Measurements from ENCODE around the gene PARM1. TPM values are rescaled to one million over a fixed set of nuclear protein-coding genes. Genes with fewer than 3 reads are reported as not detected.

Gene PARM1, protein sequence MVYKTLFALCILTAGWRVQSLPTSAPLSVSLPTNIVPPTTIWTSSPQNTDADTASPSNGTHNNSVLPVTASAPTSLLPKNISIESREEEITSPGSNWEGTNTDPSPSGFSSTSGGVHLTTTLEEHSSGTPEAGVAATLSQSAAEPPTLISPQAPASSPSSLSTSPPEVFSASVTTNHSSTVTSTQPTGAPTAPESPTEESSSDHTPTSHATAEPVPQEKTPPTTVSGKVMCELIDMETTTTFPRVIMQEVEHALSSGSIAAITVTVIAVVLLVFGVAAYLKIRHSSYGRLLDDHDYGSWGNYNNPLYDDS
- 8.6 TPM for total RNA-seq

- DNase-seq, result peak; percentile 83
Measured at GRCh38 chr4:74932832-74933561, at the start of gene PARM1. PARM1 (plus strand) TSS chr4:74933116; CDS start chr4:74933328, 212 bp downstream.

GRCh38 chr4:74884266-74884665, 48.6 kb upstream of the PARM1 start:
- DNase-seq, result no peak

DNA sequence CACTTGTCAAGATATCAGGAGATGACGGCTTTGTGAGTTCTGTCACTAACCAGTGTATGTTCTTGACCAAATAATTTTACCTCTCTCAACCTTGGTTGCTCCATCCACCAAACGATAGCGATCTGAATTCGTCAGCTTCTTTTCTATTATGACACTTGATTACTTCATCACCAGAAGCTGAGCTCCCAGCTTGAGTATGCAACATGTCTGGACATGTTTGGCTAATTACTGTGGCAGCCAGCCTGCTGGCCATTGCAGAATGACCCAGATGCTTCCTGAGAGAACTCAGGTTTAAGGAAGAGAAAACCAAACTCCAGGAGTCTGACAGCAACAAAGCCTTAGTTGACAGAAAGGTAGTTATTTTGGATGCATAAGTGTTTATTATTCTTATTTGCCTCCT, 46.4 kb upstream of the PARM1 start:
- no peak for DNase-seq

DNA sequence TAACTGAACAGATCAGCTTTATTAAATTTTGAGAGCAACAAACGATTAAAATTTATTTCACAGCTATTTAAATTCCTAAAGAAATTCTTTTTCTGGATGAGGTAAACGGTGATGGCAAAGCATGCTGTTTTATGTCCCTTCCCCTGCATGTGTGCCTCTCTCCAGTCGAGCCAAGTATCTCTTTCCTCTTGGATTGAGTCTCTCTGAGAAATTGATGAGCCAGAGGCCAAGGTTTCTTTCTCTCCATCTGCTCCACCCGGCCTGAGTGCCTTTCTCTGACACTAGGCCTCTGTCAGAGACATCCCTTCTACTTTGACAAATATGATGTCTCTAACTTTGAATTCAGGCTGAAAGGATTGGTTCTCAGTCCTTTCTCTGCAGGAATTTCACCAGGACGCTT, 42.6 kb upstream of the PARM1 start:
- no peak for DNase-seq

GRCh38 chr4:74891037-74891436, 41.9 kb upstream of the PARM1 start:
- no peak for DNase-seq

DNA sequence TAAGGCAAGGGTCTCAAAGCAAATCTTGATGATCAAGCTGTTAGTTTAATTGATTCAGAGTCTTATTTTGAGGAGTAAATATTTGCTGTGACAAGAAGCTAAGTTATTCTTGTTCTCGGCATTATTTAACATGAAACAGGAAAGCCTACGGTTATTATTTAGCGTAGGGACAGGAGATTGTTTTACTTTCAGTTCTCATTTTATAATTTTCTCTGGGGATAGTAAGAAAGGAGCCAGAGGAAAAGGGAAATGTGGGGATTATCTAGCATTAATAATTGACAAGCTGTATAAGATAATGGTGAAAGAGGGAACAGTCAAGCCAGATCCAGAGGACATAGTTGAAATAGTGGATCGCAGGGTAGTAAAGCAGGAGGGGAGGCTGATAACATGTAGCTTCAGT, 39.7 kb upstream of the PARM1 start:
- no peak for DNase-seq

GRCh38 chr4:74896595-74896994, 36.3 kb upstream of the PARM1 start:
- DNase-seq, result no peak

GRCh38 chr4:74897386-74897785, 35.5 kb upstream of the PARM1 start:
- DNase-seq, result no peak

- no peak for DNase-seq
Measured at GRCh38 chr4:74900862-74901261, 32.1 kb upstream of the PARM1 start.

GRCh38 chr4:74904509-74905065, 28.3 kb upstream of the PARM1 start:
- no peak for DNase-seq

DNA sequence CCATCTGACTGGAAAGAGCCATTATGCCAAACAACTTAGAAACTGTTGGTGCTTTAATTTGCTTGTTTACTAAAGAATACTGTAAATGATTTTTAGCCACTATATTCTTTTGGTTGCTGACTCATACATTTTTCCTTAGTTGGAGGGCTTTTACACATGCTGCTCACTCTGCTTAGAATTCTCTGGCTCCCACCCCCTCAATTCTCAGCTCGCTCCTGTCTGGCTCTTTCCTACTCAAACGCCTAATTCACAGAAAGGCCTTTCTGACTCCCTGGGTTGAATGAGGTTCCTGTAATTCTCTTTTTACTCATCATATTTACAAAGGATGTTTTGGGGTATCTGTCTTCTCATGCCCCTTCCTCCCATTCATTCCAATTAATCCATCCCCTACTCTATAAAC, 26.1 kb upstream of the PARM1 start:
- DNase-seq, result no peak

DNA sequence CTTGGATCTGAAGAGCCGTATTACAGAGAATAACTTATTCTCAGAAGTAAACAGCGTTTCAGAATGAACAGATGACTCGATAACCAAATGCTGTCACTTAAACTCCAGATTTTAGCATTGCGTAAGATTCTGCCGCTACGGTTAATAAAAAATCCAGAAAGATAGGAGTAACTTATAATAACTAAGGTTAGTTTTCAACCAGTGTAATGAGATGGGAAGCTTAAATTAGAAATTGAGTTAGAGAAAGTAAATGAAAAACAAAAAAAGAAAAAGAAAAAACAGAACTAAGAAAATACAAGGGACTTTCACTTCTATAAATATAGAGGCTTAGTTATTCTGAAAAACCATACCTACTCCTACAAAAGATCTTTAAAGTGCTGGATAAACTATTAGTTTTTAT, 13.1 kb upstream of the PARM1 start:
- DNase-seq, result no peak

GRCh38 chr4:74920704-74921103, 12.2 kb upstream of the PARM1 start:
- no peak for DNase-seq

DNA sequence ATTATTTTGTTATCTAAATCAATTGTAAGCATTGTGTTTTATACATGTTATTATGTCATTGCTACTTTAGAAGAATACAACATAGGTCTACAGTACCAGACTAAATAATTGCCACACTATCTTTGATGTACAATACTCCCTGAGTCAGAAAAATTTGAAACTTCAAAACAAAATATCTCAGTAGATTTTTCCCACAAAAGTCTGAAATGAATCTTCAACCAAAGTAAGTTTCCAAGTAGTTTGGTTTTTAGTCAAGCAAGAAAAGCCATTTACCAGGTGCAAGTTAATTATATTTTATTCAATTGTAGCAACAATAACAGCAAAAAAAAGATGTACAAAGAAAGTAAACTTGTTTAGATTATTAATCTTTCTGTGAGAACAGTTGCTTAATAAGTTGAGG, 11.4 kb upstream of the PARM1 start:
- DNase-seq, result no peak

DNA sequence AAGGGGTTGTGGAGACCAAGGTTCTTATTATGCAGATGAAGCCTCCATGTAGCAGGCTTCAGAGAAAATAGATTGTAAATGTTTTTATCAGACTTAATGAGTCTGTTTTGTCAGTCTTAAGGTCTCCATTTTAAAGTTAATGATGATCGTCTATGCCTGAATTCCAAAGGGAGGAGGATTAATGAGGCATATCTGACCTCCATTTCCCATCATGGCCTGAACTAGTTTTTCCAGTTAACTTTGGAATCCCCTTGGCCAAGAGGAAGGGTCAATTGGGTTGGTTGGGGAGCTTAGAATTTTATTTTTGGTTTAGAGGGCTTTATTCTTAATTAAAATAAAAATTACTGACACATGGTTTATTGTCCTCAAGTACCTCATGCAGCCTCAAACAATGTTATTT, 6.9 kb upstream of the PARM1 start:
- DNase-seq, result no peak

- no peak for DNase-seq
Measured at GRCh38 chr4:74930162-74930561, 2.8 kb upstream of the PARM1 start.

GRCh38 chr4:74931376-74931775, 1.5 kb upstream of the PARM1 start:
- DNase-seq, result no peak

DNA sequence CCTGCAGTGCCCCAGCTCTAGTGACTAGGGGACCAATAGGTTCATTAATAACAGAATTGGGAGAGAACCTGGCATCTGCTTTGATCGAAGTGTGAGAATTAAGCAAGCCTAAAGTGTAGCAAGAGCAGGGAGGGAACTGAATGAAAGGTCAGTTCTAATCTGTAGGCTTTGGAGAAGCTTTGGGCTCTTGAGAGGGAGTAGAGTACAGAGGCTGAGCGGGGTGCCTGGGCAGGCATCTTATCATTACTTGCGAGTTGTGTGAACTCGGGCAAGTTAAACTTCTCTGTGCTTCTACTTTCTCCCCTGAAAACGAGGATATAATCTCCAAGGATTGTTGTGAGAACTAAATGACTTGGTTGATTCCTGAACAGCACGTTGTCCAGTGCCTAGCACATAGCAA, 906 bp upstream of the PARM1 start:
- no peak for DNase-seq

- peak; percentile 19 for DNase-seq
Measured at GRCh38 chr4:74933562-74934015, 673 bp downstream of the PARM1 start.

GRCh38 chr4:74934016-74934831, 1.3 kb downstream of the PARM1 start:
- peak; percentile 31 for DNase-seq

DNA sequence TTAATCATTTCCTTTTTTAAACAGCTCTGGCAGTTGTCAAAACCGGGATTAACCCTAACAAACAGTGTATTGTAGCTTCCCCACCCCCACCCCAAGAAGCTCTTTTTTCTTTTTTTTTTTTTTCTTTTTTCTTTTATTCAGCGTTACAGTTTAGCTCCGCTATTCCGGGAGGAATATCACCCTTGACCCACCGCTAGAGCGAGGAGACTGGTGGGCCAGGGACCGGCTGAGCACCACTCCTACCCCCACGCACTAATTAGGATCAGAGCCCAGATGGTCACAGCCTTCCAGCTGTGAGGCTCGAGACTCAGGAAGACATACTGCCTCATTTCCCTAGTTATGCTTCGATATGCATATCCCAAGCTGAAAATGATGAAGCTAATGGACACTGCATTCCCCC, 2.0 kb downstream of the PARM1 start:
- no peak for DNase-seq

- DNase-seq, result no peak
Measured at GRCh38 chr4:74941123-74941522, 8.2 kb downstream of the PARM1 start.
